NB4 (cell line): ENCODE measurements around the gene GK.

Experiments used
- MYC ChIP-seq: IDR thresholded peaks from 2 replicates; pipeline ENCODE4 v1.6.1; 2011; ENCODE audit warnings: low read depth, low read length
- POLR2A ChIP-seq: IDR thresholded peaks from 2 replicates; pipeline ENCODE4 v1.6.1; 2011; ENCODE audit warnings: mild to moderate bottlenecking; ENCODE audit not compliant: insufficient read length; ENCODE audit errors: extremely low read depth
- TF ChIP-seq, protein P1 (sequence below): IDR thresholded peaks from one replicate; pipeline ENCODE4 v1.5.1; 2012; ENCODE audit warnings: low read depth, low read length
- TF ChIP-seq, protein P2 (sequence below): IDR thresholded peaks from 2 replicates; pipeline ENCODE4 v1.6.1; 2011; ENCODE audit warnings: low read depth, low read length

DNA sequence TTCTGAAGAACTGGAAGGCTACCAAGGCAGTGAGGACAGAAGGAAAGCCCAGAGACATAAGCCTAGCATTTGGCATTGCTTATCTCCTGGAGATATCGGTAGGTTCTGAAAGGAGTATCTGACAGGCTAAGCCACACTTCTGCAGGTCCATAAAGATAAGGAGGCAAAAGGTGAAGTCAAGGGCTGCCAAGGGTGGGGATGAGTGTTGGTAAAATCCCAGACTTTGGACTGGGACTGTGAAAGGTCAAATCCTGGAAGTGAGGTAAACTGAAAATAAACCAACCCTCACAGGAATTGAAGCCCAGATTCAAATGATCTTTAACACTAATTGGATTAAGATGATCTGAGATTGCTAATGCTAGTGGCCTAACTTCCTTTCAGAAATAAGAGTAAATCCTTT, 27.4 kb downstream of the GK start:
- TF ChIP-seq, protein P1, sequence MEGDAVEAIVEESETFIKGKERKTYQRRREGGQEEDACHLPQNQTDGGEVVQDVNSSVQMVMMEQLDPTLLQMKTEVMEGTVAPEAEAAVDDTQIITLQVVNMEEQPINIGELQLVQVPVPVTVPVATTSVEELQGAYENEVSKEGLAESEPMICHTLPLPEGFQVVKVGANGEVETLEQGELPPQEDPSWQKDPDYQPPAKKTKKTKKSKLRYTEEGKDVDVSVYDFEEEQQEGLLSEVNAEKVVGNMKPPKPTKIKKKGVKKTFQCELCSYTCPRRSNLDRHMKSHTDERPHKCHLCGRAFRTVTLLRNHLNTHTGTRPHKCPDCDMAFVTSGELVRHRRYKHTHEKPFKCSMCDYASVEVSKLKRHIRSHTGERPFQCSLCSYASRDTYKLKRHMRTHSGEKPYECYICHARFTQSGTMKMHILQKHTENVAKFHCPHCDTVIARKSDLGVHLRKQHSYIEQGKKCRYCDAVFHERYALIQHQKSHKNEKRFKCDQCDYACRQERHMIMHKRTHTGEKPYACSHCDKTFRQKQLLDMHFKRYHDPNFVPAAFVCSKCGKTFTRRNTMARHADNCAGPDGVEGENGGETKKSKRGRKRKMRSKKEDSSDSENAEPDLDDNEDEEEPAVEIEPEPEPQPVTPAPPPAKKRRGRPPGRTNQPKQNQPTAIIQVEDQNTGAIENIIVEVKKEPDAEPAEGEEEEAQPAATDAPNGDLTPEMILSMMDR: no peak
- TF ChIP-seq POLR2A (no peak), MYC (no peak)
- TF ChIP-seq, protein P2, sequence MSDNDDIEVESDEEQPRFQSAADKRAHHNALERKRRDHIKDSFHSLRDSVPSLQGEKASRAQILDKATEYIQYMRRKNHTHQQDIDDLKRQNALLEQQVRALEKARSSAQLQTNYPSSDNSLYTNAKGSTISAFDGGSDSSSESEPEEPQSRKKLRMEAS: no peak
